D721Med (cell line): ENCODE measurements around the gene TRIM42.
A peak's percentile ranks its signal among the peaks of the same experiment; 100 is the strongest.

Source experiments
- DNase-seq: peaks from one replicate; pipeline ENCODE4 v3.0.0; 2011; ENCODE audit warnings: low spot score; ENCODE audit not compliant: insufficient read length
- FAIRE-seq: peaks from 2 replicates; lab custom pipeline; 2011; peaks lifted over from hg19 to GRCh38; lab: Jason Lieb, UNC
- CTCF ChIP-seq: IDR thresholded peaks from 2 replicates; pipeline ENCODE4 v1.5.1; 2012; ENCODE audit warnings: mild to moderate bottlenecking, control low read depth; ENCODE audit not compliant: insufficient read depth; ENCODE audit errors: missing control alignments

The TRIM42 gene

GRCh38 chr3:140736863-140737460 is 59.1 kb downstream of the TRIM42 start:
- FAIRE-seq (no peak), DNase-seq (no peak)
- TF ChIP-seq CTCF = peak; percentile 48

- no peak for TF ChIP-seq CTCF
- DNase-seq = no peak
- FAIRE-seq = no peak
Observed at GRCh38 chr3:140742116-140742515, 64.3 kb downstream of the TRIM42 start.

GRCh38 chr3:140748171-140748570 is 70.3 kb downstream of the TRIM42 start:
- DNase-seq = no peak
- no peak for TF ChIP-seq CTCF
- FAIRE-seq = no peak

- no peak for TF ChIP-seq CTCF
- no peak for FAIRE-seq
- no peak for DNase-seq
Observed at GRCh38 chr3:140748903-140749302, 71.0 kb downstream of the TRIM42 start.
